HUES6 (cell line): ENCODE data around the gene MOGAT1.

Experiments
- H3K27ac ChIP-seq: 2 replicates; pipeline ENCODE4 v1.7.0; 2013; ENCODE audit warnings: low read depth, mild to moderate bottlenecking, low read length, inconsistent platforms
- H3K27me3 ChIP-seq: 2 replicates; pipeline ENCODE4 v1.6.1; 2013; ENCODE audit warnings: low read length; ENCODE audit not compliant: control insufficient read depth, insufficient read depth
- H3K36me3 ChIP-seq: 2 replicates; pipeline ENCODE4 v1.6.1; 2013; ENCODE audit warnings: low read length; ENCODE audit not compliant: control insufficient read depth, insufficient read depth
- H3K4me1 ChIP-seq: 2 replicates; pipeline ENCODE4 v1.6.1; 2013; ENCODE audit warnings: low read length; ENCODE audit not compliant: control insufficient read depth, insufficient read depth
- H3K4me3 ChIP-seq: 2 replicates; pipeline ENCODE4 v1.5.1; 2013; ENCODE audit warnings: low read depth, low read length
- H3K9ac ChIP-seq: one replicate; pipeline ENCODE4 v1.6.1; 2013; ENCODE audit warnings: mild to moderate bottlenecking, low read length
- H3K9me3 ChIP-seq: 2 replicates; pipeline ENCODE4 v1.6.1; 2013; ENCODE audit warnings: low read depth, low read length; ENCODE audit not compliant: control insufficient read depth, insufficient read depth

Gene MOGAT1

GRCh38 chr2:222671259-222672067 is at the start of gene MOGAT1:
Gene MOGAT1 (plus strand): TSS chr2:222671658. CDS start chr2:222671786, 128 bp downstream.
- H3K9ac ChIP-seq, result peak within 1 kb of the TSS; percentile 61
- H3K4me3 ChIP-seq, result peak within 1 kb of the TSS; percentile 81
- no peaks in the 10 kb centered on the region for H3K9me3 ChIP-seq
- no peaks in the 10 kb centered on the region for H3K36me3 ChIP-seq
- no peak within 1 kb of the TSS for H3K27ac ChIP-seq
- H3K4me1 ChIP-seq, result peaks cover 4% of the 10 kb centered on the region; the same call in 1 of the 2 replicates
- H3K27me3 ChIP-seq, result peaks cover 44% of the 10 kb centered on the region

- Histone ChIP-seq H3K4me1 (no peaks in the 10 kb centered on the region), H3K4me3 (no peak overlapping the region), H3K9me3 (no peaks in the 10 kb centered on the region), H3K27ac (no peak overlapping the region), H3K27me3 (no peaks in the 10 kb centered on the region), H3K9ac (no peak overlapping the region), H3K36me3 (peaks cover 73% of the 10 kb centered on the region)
Observed at GRCh38 chr2:222621893-222622292, 49.6 kb upstream of the MOGAT1 start.

- Histone ChIP-seq H3K27me3 (no peaks in the 10 kb centered on the region), H3K36me3 (peaks cover 79% of the 10 kb centered on the region), H3K9ac (no peak overlapping the region), H3K4me3 (no peak overlapping the region), H3K27ac (no peak overlapping the region), H3K4me1 (no peaks in the 10 kb centered on the region), H3K9me3 (no peaks in the 10 kb centered on the region)
Observed at GRCh38 chr2:222622910-222623309, 48.5 kb upstream of the MOGAT1 start.

- Histone ChIP-seq H3K36me3 (peaks cover 84% of the 10 kb centered on the region), H3K9ac (no peak overlapping the region), H3K27me3 (no peaks in the 10 kb centered on the region), H3K9me3 (no peaks in the 10 kb centered on the region), H3K27ac (no peak overlapping the region), H3K4me3 (no peak overlapping the region), H3K4me1 (no peaks in the 10 kb centered on the region)
Observed at GRCh38 chr2:222623756-222624309, 47.6 kb upstream of the MOGAT1 start.

- Histone ChIP-seq H3K9me3 (no peaks in the 10 kb centered on the region), H3K27me3 (no peaks in the 10 kb centered on the region), H3K4me3 (no peak overlapping the region), H3K4me1 (no peaks in the 10 kb centered on the region), H3K36me3 (peaks cover 85% of the 10 kb centered on the region), H3K9ac (no peak overlapping the region), H3K27ac (no peak overlapping the region)
Observed at GRCh38 chr2:222627764-222628163, 43.7 kb upstream of the MOGAT1 start.

GRCh38 chr2:222635295-222635694 is 36.2 kb upstream of the MOGAT1 start:
- Histone ChIP-seq H3K9ac (no peak overlapping the region), H3K27me3 (no peaks in the 10 kb centered on the region), H3K27ac (no peak overlapping the region), H3K4me3 (no peak overlapping the region), H3K9me3 (no peaks in the 10 kb centered on the region), H3K36me3 (peaks cover 90% of the 10 kb centered on the region), H3K4me1 (no peaks in the 10 kb centered on the region)

- Histone ChIP-seq H3K36me3 (peaks cover 90% of the 10 kb centered on the region), H3K27ac (no peak overlapping the region), H3K9ac (no peak overlapping the region), H3K27me3 (no peaks in the 10 kb centered on the region), H3K9me3 (no peaks in the 10 kb centered on the region), H3K4me1 (no peaks in the 10 kb centered on the region), H3K4me3 (no peak overlapping the region)
Observed at GRCh38 chr2:222637067-222637466, 34.4 kb upstream of the MOGAT1 start.

- Histone ChIP-seq H3K9ac (no peak overlapping the region), H3K36me3 (peaks cover 86% of the 10 kb centered on the region), H3K27ac (no peak overlapping the region), H3K9me3 (no peaks in the 10 kb centered on the region), H3K4me1 (no peaks in the 10 kb centered on the region), H3K27me3 (no peaks in the 10 kb centered on the region), H3K4me3 (no peak overlapping the region)
Observed at GRCh38 chr2:222641336-222641735, 30.1 kb upstream of the MOGAT1 start.

- Histone ChIP-seq H3K27me3 (no peaks in the 10 kb centered on the region), H3K9me3 (no peaks in the 10 kb centered on the region), H3K27ac (no peak overlapping the region), H3K4me3 (no peak overlapping the region), H3K36me3 (peaks cover 86% of the 10 kb centered on the region), H3K4me1 (no peaks in the 10 kb centered on the region), H3K9ac (no peak overlapping the region)
Observed at GRCh38 chr2:222643134-222643533, 28.3 kb upstream of the MOGAT1 start.

- no peaks in the 10 kb centered on the region for H3K4me1 ChIP-seq
- H3K27me3 ChIP-seq, result no peaks in the 10 kb centered on the region
- H3K9ac ChIP-seq, result no peak overlapping the region
- H3K4me3 ChIP-seq, result no peak overlapping the region
- H3K9me3 ChIP-seq, result no peaks in the 10 kb centered on the region
- peaks cover 66% of the 10 kb centered on the region for H3K36me3 ChIP-seq
- H3K27ac ChIP-seq, result no peak overlapping the region
Observed at GRCh38 chr2:222646008-222646407, 25.4 kb upstream of the MOGAT1 start.

GRCh38 chr2:222649801-222650200 is 21.7 kb upstream of the MOGAT1 start:
- Histone ChIP-seq H3K9me3 (no peaks in the 10 kb centered on the region), H3K4me1 (no peaks in the 10 kb centered on the region), H3K27ac (no peak overlapping the region), H3K4me3 (no peak overlapping the region), H3K27me3 (no peaks in the 10 kb centered on the region), H3K36me3 (peaks cover 35% of the 10 kb centered on the region), H3K9ac (no peak overlapping the region)
